Measurements from ENCODE around the gene ZFHX3.

ZFHX3 gene

GRCh38 chr16:73037845-73038570, 9.9 kb downstream of the ZFHX3 start:
- no peak for DNase-seq

GRCh38 chr16:73037331-73037745, 10.6 kb downstream of the ZFHX3 start:
- no peak for DNase-seq

GRCh38 chr16:73036074-73036826, 11.7 kb downstream of the ZFHX3 start:
- DNase-seq = no peak

- no peak for DNase-seq
Observed at GRCh38 chr16:73034374-73034773, 13.6 kb downstream of the ZFHX3 start.

- no peak for DNase-seq
Observed at GRCh38 chr16:73033271-73033998, 14.5 kb downstream of the ZFHX3 start.

- no peak for DNase-seq
Observed at GRCh38 chr16:73032541-73033270, 15.2 kb downstream of the ZFHX3 start.

- DNase-seq = no peak
Observed at GRCh38 chr16:73031984-73032383, 15.9 kb downstream of the ZFHX3 start.

- no peak for DNase-seq
Observed at GRCh38 chr16:73031155-73031866, 16.6 kb downstream of the ZFHX3 start.

- DNase-seq = no peak
Observed at GRCh38 chr16:73028721-73029361, 19.1 kb downstream of the ZFHX3 start.

GRCh38 chr16:73028263-73028662, 19.7 kb downstream of the ZFHX3 start:
- DNase-seq = no peak

GRCh38 chr16:73027685-73028111, 20.2 kb downstream of the ZFHX3 start:
- DNase-seq = no peak

- DNase-seq = no peak
Observed at GRCh38 chr16:73026754-73027684, 20.9 kb downstream of the ZFHX3 start.

- no peak for DNase-seq
Observed at GRCh38 chr16:73025856-73026210, 22.1 kb downstream of the ZFHX3 start.

GRCh38 chr16:73025151-73025855, 22.6 kb downstream of the ZFHX3 start:
- no peak for DNase-seq

- DNase-seq = no peak
Observed at GRCh38 chr16:73024571-73025105, 23.3 kb downstream of the ZFHX3 start.

- no peak for DNase-seq
Observed at GRCh38 chr16:73023752-73024570, 24.0 kb downstream of the ZFHX3 start.

- no peak for DNase-seq
Observed at GRCh38 chr16:73023320-73023719, 24.6 kb downstream of the ZFHX3 start.

- DNase-seq = no peak
Observed at GRCh38 chr16:73022534-73022933, 25.4 kb downstream of the ZFHX3 start.
